HepG2 (cell line): Measurements from ENCODE around the gene ZNF276. TPM values are rescaled to one million over a fixed set of nuclear protein-coding genes. Genes with fewer than 3 reads are reported as not detected.

ENCODE experiments used
- ATF5 ChIP-seq: sonication (generic); formaldehyde crosslinking; IDR thresholded peaks from 2 replicates; pipeline ENCODE4 v1.4.0; 2020; ENCODE audit warnings: mild to moderate bottlenecking, low read depth, missing genetic modification reagents
- CAMTA2 ChIP-seq: sonication (generic); formaldehyde crosslinking; IDR thresholded peaks from 2 replicates; pipeline ENCODE4 v1.4.0; 2020; ENCODE audit warnings: mild to moderate bottlenecking, missing genetic modification reagents, borderline replicate concordance
- DPF2 ChIP-seq: sonication (generic); formaldehyde crosslinking; IDR thresholded peaks from 2 replicates; pipeline ENCODE4 v1.4.0; 2020; ENCODE audit warnings: mild to moderate bottlenecking, low read depth, missing genetic modification reagents, borderline replicate concordance
- MTA1 ChIP-seq: sonication (generic); formaldehyde crosslinking; IDR thresholded peaks from 2 replicates; pipeline ENCODE4 v1.4.0; 2020; ENCODE audit warnings: missing genetic modification reagents, mild to moderate bottlenecking, borderline replicate concordance
- MYC ChIP-seq: sonication (generic); formaldehyde crosslinking; IDR thresholded peaks from 2 replicates; pipeline ENCODE4 v1.9.0; 2021; ENCODE audit warnings: missing genetic modification reagents, borderline replicate concordance
- MYPOP ChIP-seq: sonication (generic); formaldehyde crosslinking; IDR thresholded peaks from 2 replicates; pipeline ENCODE4 v1.8.1; 2023; ENCODE audit warnings: mild to moderate bottlenecking, moderate library complexity, missing genetic modification reagents
- NFKB2 ChIP-seq: sonication (generic); formaldehyde crosslinking; IDR thresholded peaks from 2 replicates; pipeline ENCODE4 v1.4.0; 2020; ENCODE audit warnings: missing genetic modification reagents, borderline replicate concordance
- PHF5A ChIP-seq: IDR thresholded peaks from one replicate; pipeline ENCODE4 v1.6.1; 2018; ENCODE audit warnings: low read depth, missing genetic modification reagents; ENCODE audit not compliant: unreplicated experiment
- RNF2 ChIP-seq: fragments of 450-650 bp; conservative IDR thresholded peaks from 2 replicates; pipeline ENCODE4 v1.6.1; 2016; ENCODE audit warnings: low read depth
- SMAD1 ChIP-seq: sonication (generic); formaldehyde crosslinking; IDR thresholded peaks from 2 replicates; pipeline ENCODE4 v1.4.0; 2020; ENCODE audit warnings: missing genetic modification reagents, low read depth, mild to moderate bottlenecking, borderline replicate concordance
- SPEN ChIP-seq: sonication (generic); formaldehyde crosslinking; IDR thresholded peaks from 2 replicates; pipeline ENCODE4 v1.5.1; 2020; ENCODE audit warnings: low read depth, mild to moderate bottlenecking, missing genetic modification reagents
- THYN1 ChIP-seq: sonication (generic); formaldehyde crosslinking; IDR thresholded peaks from 2 replicates; pipeline ENCODE4 v1.8.1; 2023; ENCODE audit warnings: low read depth, mild to moderate bottlenecking, moderate library complexity, missing genetic modification reagents, borderline replicate concordance
- ZBED4 ChIP-seq: sonication (generic); formaldehyde crosslinking; IDR thresholded peaks from 2 replicates; pipeline ENCODE4 v1.4.0; 2020; ENCODE audit warnings: missing genetic modification reagents, borderline replicate concordance
- ZFP62 ChIP-seq: sonication (generic); formaldehyde crosslinking; IDR thresholded peaks from 2 replicates; pipeline ENCODE4 v1.4.0; 2020; ENCODE audit warnings: missing genetic modification reagents
- ZIK1 ChIP-seq: sonication (generic); formaldehyde crosslinking; IDR thresholded peaks from 2 replicates; pipeline ENCODE4 v1.5.0; 2020; ENCODE audit warnings: mild to moderate bottlenecking, low read depth, missing genetic modification reagents, borderline replicate concordance
- ZNF124 ChIP-seq: sonication (generic); formaldehyde crosslinking; IDR thresholded peaks from 2 replicates; pipeline ENCODE4 v1.4.0; 2020; ENCODE audit warnings: missing genetic modification reagents
- ZNF335 ChIP-seq: sonication (generic); formaldehyde crosslinking; IDR thresholded peaks from 2 replicates; pipeline ENCODE4 v1.4.0; 2020; ENCODE audit warnings: missing genetic modification reagents
- ZNF501 ChIP-seq: sonication (generic); formaldehyde crosslinking; IDR thresholded peaks from 2 replicates; pipeline ENCODE4 v1.5.1; 2020; ENCODE audit warnings: mild to moderate bottlenecking, moderate library complexity, missing genetic modification reagents
- ZNF800 ChIP-seq: sonication (generic); formaldehyde crosslinking; IDR thresholded peaks from 2 replicates; pipeline ENCODE4 v1.4.0; 2020; ENCODE audit warnings: missing genetic modification reagents
- ZNF83 ChIP-seq: sonication (generic); formaldehyde crosslinking; IDR thresholded peaks from 2 replicates; pipeline ENCODE4 v1.4.0; 2020; ENCODE audit warnings: missing genetic modification reagents, mild to moderate bottlenecking, borderline replicate concordance
- polyA plus RNA-seq, 8 experiments: library from polyadenylated mRNA; depleted of rRNA in 3 of 8; stranded (reverse) in 7 of 8; unstranded in 1 of 8; fragments of >200 nt; fragmentation: Illumina TruSeq in 4 of 8; extraction: Trizol in 4 of 8; gene quantifications; 2 replicates each; pipeline versions ENCODE4 v1.2.1 to v1.2.3, GENCODE V29; 2011 to 2016; ENCODE audit warnings: low read depth in 4 of 8, missing spikeins in 1 of 8, mixed read lengths in 1 of 8; ENCODE audit not compliant: insufficient read depth in 1 of 8
- total RNA-seq, 5 experiments: library from RNA; depleted of rRNA; stranded (reverse); fragments of >200 nt; fragmentation: Illumina TruSeq; extraction: Trizol; gene quantifications; 2 replicates each; pipeline ENCODE4 v1.2.3, GENCODE V29; 2016; ENCODE audit warnings: low read depth in 1 of 5

The ZNF276 gene
- total and polyA plus RNA-seq, 2 of the 13 experiments (the other 11 are each of a cell fraction or from before 2014, with no cell fraction given), result 17.7 to 18.0 TPM

- TF ChIP-seq ZIK1, result 0 out of 2 replicates have a peak, but pooled peaks have one; percentile 65
- 0 out of 2 replicates have a peak, but pooled peaks have one; percentile 3 for TF ChIP-seq MYPOP (CRISPR knock-in tag)
- TF ChIP-seq SMAD1 (CRISPR knock-in tag), result peak; percentile 64
- peak; percentile 51; the same call in 1 of the 2 replicates for TF ChIP-seq ZNF83 (CRISPR knock-in tag)
- TF ChIP-seq ZNF501 (CRISPR knock-in tag), result peak; percentile 75
- TF ChIP-seq ZNF800 (CRISPR knock-in tag), result 0 out of 2 replicates have a peak, but pooled peaks have one; percentile 46
- TF ChIP-seq THYN1 (CRISPR knock-in tag), result no peak
- TF ChIP-seq ZNF124, result peak; percentile 50; the same call in 1 of the 2 replicates
- peak; percentile 22; the same call in 1 of the 2 replicates for TF ChIP-seq ZBED4 (CRISPR knock-in tag)
- peak; percentile 93 for TF ChIP-seq RNF2
- TF ChIP-seq ZFP62, result 0 out of 2 replicates have a peak, but pooled peaks have one; percentile 13
- TF ChIP-seq ZNF335 (CRISPR knock-in tag), result no peak
- peak; percentile 62 for TF ChIP-seq SPEN (CRISPR knock-in tag)
- peak; percentile 21; the same call in 1 of the 2 replicates for TF ChIP-seq MTA1 (CRISPR knock-in tag)
- TF ChIP-seq MYC, result peak; percentile 61; the same call in 1 of the 2 replicates
- 0 out of 2 replicates have a peak, but pooled peaks have one; percentile 65 for TF ChIP-seq NFKB2
- peak; percentile 17 for TF ChIP-seq PHF5A (CRISPR knock-in tag)
- peak; percentile 86 for TF ChIP-seq ATF5 (CRISPR knock-in tag)
- no peak for TF ChIP-seq DPF2
- 0 out of 2 replicates have a peak, but pooled peaks have one; percentile 27 for TF ChIP-seq CAMTA2
Observed at GRCh38 chr16:89701425-89702406, 19.6 kb upstream of the ZNF276 start, which contains the start of gene SPATA2L (continued).
